Left ventricle myocardium inferior (tissue), 1 donor: ENCODE measurements around the gene PGGHG. TPM values are rescaled to one million over a fixed set of nuclear protein-coding genes. Genes with fewer than 3 reads are reported as not detected.
A peak's percentile ranks its signal among the peaks of the same experiment; 100 is the strongest.

Experiments used
- DNase-seq: peaks from one replicate; pipeline ENCODE4 v3.0.0-alpha.2; 2020
- H3K27ac ChIP-seq: fragments of 200-600 bp; replicated peaks from 2 replicates; pipeline ENCODE4 v1.8.0; 2021
- H3K27me3 ChIP-seq: fragments of 200-600 bp; 2 replicates; pipeline ENCODE4 v1.8.0; 2021; ENCODE audit warnings: low read depth
- H3K36me3 ChIP-seq: fragments of 200-600 bp; 2 replicates; pipeline ENCODE4 v1.8.0; 2021
- H3K4me1 ChIP-seq: fragments of 200-600 bp; 2 replicates; pipeline ENCODE4 v1.8.0; 2021
- H3K4me3 ChIP-seq: fragments of 200-600 bp; 2 replicates; pipeline ENCODE4 v1.8.0; 2021; ENCODE audit warnings: mild to moderate bottlenecking, moderate library complexity
- H3K9me3 ChIP-seq: fragments of 200-600 bp; replicated peaks from 2 replicates; pipeline ENCODE4 v1.8.0; 2021
- CTCF ChIP-seq: fragments of 200-600 bp; IDR thresholded peaks from 2 replicates; pipeline ENCODE4 v1.8.0; 2021; ENCODE audit warnings: antibody characterized with exemption, mild to moderate bottlenecking, borderline replicate concordance
- intact Hi-C: fragments of 100-400 bp; cut with micrococcal nuclease; formaldehyde crosslinking; loops from one replicate; pipeline ENCODE4 v1.11.0; 2022
- total RNA-seq: library from RNA; stranded (reverse); fragmentation: NEBNext Ultra II Directional; extraction: Animal tissue kit (Norgen Biotek cat#: 25700); gene quantifications from one replicate; pipeline ENCODE4 v1.2.1, GENCODE V29; 2021
- donor health status: DM: no; HTN: yes; CAD: no; lungs with severe emphysema.

The PGGHG gene
- total RNA-seq, 1 donor from 2014 or later: 7.2 TPM

GRCh38 chr11:276219-276618, 12.7 kb upstream of the PGGHG start:
- no peak overlapping the region for H3K27ac ChIP-seq
- intact Hi-C loops: no loop called here
- H3K4me3 ChIP-seq: no peak overlapping the region
- no peak for DNase-seq
- peaks cover 30% of the 10 kb centered on the region for H3K4me1 ChIP-seq
- H3K27me3 ChIP-seq: peaks cover 65% of the 10 kb centered on the region
- no peaks in the 10 kb centered on the region for H3K9me3 ChIP-seq
- TF ChIP-seq CTCF: no peak
- H3K36me3 ChIP-seq: no peaks in the 10 kb centered on the region

GRCh38 chr11:278001-278951, 10.7 kb upstream of the PGGHG start, which contains the start of gene NLRP6:
Gene NLRP6, plus strand, starts transcription at chr11:278407. Its CDS starts 163 bp downstream, at chr11:278570.
- Histone ChIP-seq H3K4me3 (peak within 1 kb of the TSS; percentile 53), H3K9me3 (no peaks in the 10 kb centered on the region), H3K4me1 (peaks cover 36% of the 10 kb centered on the region), H3K27ac (no peak within 1 kb of the TSS), H3K27me3 (peaks cover 71% of the 10 kb centered on the region), H3K36me3 (no peaks in the 10 kb centered on the region)
- no peak for DNase-seq
- no peak for TF ChIP-seq CTCF
- intact Hi-C loops: no loop called here

GRCh38 chr11:279040-279965, 9.6 kb upstream of the PGGHG start:
- no peak for DNase-seq
- peaks cover 36% of the 10 kb centered on the region for H3K4me1 ChIP-seq
- intact Hi-C loops: no loop called here
- H3K36me3 ChIP-seq: no peaks in the 10 kb centered on the region
- H3K9me3 ChIP-seq: no peaks in the 10 kb centered on the region
- no peak overlapping the region for H3K27ac ChIP-seq
- no peak for TF ChIP-seq CTCF
- H3K27me3 ChIP-seq: peaks cover 81% of the 10 kb centered on the region
- H3K4me3 ChIP-seq: peak overlapping the region; percentile 53

GRCh38 chr11:279966-280705, 8.8 kb upstream of the PGGHG start:
- H3K27me3 ChIP-seq: peaks cover 90% of the 10 kb centered on the region
- H3K4me1 ChIP-seq: peaks cover 36% of the 10 kb centered on the region

More at GRCh38 chr11:279966-280705, 8.8 kb upstream of the PGGHG start:
- intact Hi-C loops: no loop called here
- no peaks in the 10 kb centered on the region for H3K9me3 ChIP-seq
- no peak for TF ChIP-seq CTCF
- H3K27ac ChIP-seq: no peak overlapping the region
- no peaks in the 10 kb centered on the region for H3K36me3 ChIP-seq
- DNase-seq: no peak
- peak overlapping the region; percentile 53 for H3K4me3 ChIP-seq
